ENCODE measurements around the gene CDH22.

Gene CDH22

GRCh38 chr20:46168438-46168837 is 139.9 kb downstream of the CDH22 start:
- no peak for DNase-seq

- DNase-seq, result no peak
These were observed 141.2 kb downstream of the CDH22 start for GRCh38 chr20:46167080-46167479.

GRCh38 chr20:46164254-46164653 is 144.0 kb downstream of the CDH22 start:
- no peak for DNase-seq

GRCh38 chr20:46161921-46162320 is 146.4 kb downstream of the CDH22 start:
- no peak for DNase-seq

GRCh38 chr20:46160661-46161060 is 147.6 kb downstream of the CDH22 start:
- no peak for DNase-seq

GRCh38 chr20:46159101-46159897 is 149.0 kb downstream of the CDH22 start:
- no peak for DNase-seq

GRCh38 chr20:46158476-46158987 is 149.8 kb downstream of the CDH22 start:
- DNase-seq, result no peak

- no peak for DNase-seq
These were observed 150.7 kb downstream of the CDH22 start for GRCh38 chr20:46157625-46158024.

GRCh38 chr20:46157076-46157592 is 151.2 kb downstream of the CDH22 start:
- no peak for DNase-seq

GRCh38 chr20:46156065-46156464 is 152.2 kb downstream of the CDH22 start:
- no peak for DNase-seq

- no peak for DNase-seq
These were observed 153.5 kb downstream of the CDH22 start for GRCh38 chr20:46154796-46155195.

GRCh38 chr20:46154305-46154704 is 154.0 kb downstream of the CDH22 start:
- no peak for DNase-seq

- DNase-seq, result no peak
These were observed 155.3 kb downstream of the CDH22 start for GRCh38 chr20:46152824-46153586.

GRCh38 chr20:46151936-46152335 is 156.4 kb downstream of the CDH22 start:
- peak in 1 of 4 experiments; percentile 20 for DNase-seq

GRCh38 chr20:46150943-46151342 is 157.4 kb downstream of the CDH22 start:
- no peak for DNase-seq

GRCh38 chr20:46148313-46149208 is 159.7 kb downstream of the CDH22 start:
- DNase-seq, result no peak

GRCh38 chr20:46145713-46146112 is 162.6 kb downstream of the CDH22 start:
- no peak for DNase-seq

- no peak for DNase-seq
These were observed 163.8 kb downstream of the CDH22 start for GRCh38 chr20:46144432-46145025.

GRCh38 chr20:46142124-46142523 is 166.2 kb downstream of the CDH22 start:
- DNase-seq, result no peak

GRCh38 chr20:46139908-46140482 is 168.3 kb downstream of the CDH22 start:
- DNase-seq, result no peak

- DNase-seq, result no peak
These were observed 168.9 kb downstream of the CDH22 start for GRCh38 chr20:46139266-46139889.
